NCI-H774 (cell line): Measurements from ENCODE around the gene PIBF1.
"Not testable (repeated sequence)": the region's sequence is repeated elsewhere in the genome, so short reads cannot be mapped to it uniquely, and the experiment has no call there.

Experiments
- DNase-seq: peaks from one replicate; lab custom pipeline; 2025; lab: John Stamatoyannopoulos, UW

Gene PIBF1

GRCh38 chr13:72781451-72782439, at the start of gene PIBF1, which contains the start of gene DIS3:
PIBF1 (plus strand) TSS chr13:72782133; CDS start chr13:72783470, 1,337 bp downstream.
DIS3 (minus strand) TSS chr13:72781900; CDS start chr13:72781832, 68 bp downstream.
- DNase-seq: peak; percentile 90

- DNase-seq: no peak
These were observed 44.9 kb upstream of the PIBF1 start for GRCh38 chr13:72737033-72737432.

GRCh38 chr13:72740015-72740414, 41.9 kb upstream of the PIBF1 start:
- DNase-seq: no peak

GRCh38 chr13:72745260-72745659, 36.7 kb upstream of the PIBF1 start:
- no peak for DNase-seq

GRCh38 chr13:72751220-72751619, 30.7 kb upstream of the PIBF1 start:
- DNase-seq: no peak

- DNase-seq: no peak
These were observed 27.8 kb upstream of the PIBF1 start for GRCh38 chr13:72754111-72754510.

- no peak for DNase-seq
These were observed 24.0 kb upstream of the PIBF1 start for GRCh38 chr13:72757792-72758535.

GRCh38 chr13:72760189-72760588, 21.7 kb upstream of the PIBF1 start:
- DNase-seq: no peak

GRCh38 chr13:72763411-72763810, 18.5 kb upstream of the PIBF1 start:
- no peak for DNase-seq

- DNase-seq: no peak
These were observed 7.9 kb upstream of the PIBF1 start for GRCh38 chr13:72774019-72774418.

- DNase-seq: no peak
These were observed 784 bp downstream of the PIBF1 start for GRCh38 chr13:72782717-72783116.

- not testable (repeated sequence) for DNase-seq
These were observed 2.7 kb downstream of the PIBF1 start for GRCh38 chr13:72784679-72785078.

GRCh38 chr13:72788831-72789230, 6.9 kb downstream of the PIBF1 start:
- DNase-seq: no peak

- no peak for DNase-seq
These were observed 10.7 kb downstream of the PIBF1 start for GRCh38 chr13:72792640-72793039.

- DNase-seq: no peak
These were observed 16.9 kb downstream of the PIBF1 start for GRCh38 chr13:72798817-72799216.

GRCh38 chr13:72804301-72804700, 22.4 kb downstream of the PIBF1 start:
- DNase-seq: no peak

- no peak for DNase-seq
These were observed 23.9 kb downstream of the PIBF1 start for GRCh38 chr13:72805676-72806346.

- not testable (repeated sequence) for DNase-seq
These were observed 24.6 kb downstream of the PIBF1 start for GRCh38 chr13:72806514-72806913.

GRCh38 chr13:72808917-72809500, 27.1 kb downstream of the PIBF1 start:
- DNase-seq: no peak

- no peak for DNase-seq
These were observed 38.4 kb downstream of the PIBF1 start for GRCh38 chr13:72820156-72820897.

GRCh38 chr13:72820898-72821279, 39.0 kb downstream of the PIBF1 start:
- DNase-seq: no peak
